ENCODE results near the gene TMC1.

Gene TMC1

GRCh38 chr9:72812559-72813111, 291.2 kb downstream of the TMC1 start:
- no peak overlapping the region for H3K4me3 ChIP-seq (ENCODE audit: low read depth, low read length)
- no peak for DNase-seq (ENCODE audit: low read depth)
- TF ChIP-seq CTCF (IDR thresholded peaks at IDR 0.05; ENCODE audit: low read depth, low read length, missing control alignments): no peak
- in situ Hi-C loops (cut with HindIII; ENCODE audit: low sequenced_read_pairs): no loop called here

DNA sequence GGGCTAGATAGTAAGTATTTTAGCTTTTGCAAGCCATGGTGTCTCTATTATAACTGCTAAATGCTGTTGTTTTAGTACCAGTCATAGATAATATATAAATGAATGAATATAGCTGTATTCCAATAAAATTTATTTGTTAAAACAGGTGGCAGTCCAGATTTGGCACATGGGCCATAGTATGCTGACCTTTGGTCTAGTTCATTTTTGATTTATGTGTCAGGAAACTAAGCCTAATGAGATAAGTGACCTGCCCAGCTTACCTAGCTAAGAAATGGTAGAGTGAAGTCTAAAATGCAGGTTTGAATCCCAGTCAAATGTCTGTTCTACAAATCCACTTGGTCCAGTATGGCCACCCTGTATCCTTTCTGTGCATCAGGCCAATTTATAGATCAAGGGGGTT, 292.1 kb downstream of the TMC1 start:
- DNase-seq (ENCODE audit: low read depth): no peak
- TF ChIP-seq CTCF (IDR thresholded peaks at IDR 0.05; ENCODE audit: low read depth, low read length, missing control alignments): no peak
- no peak overlapping the region for H3K4me3 ChIP-seq (ENCODE audit: low read depth, low read length)
- in situ Hi-C loops (cut with HindIII; ENCODE audit: low sequenced_read_pairs): no loop called here

- no peak for TF ChIP-seq CTCF (IDR thresholded peaks at IDR 0.05; ENCODE audit: low read depth, low read length, missing control alignments)
- no peak for DNase-seq (ENCODE audit: low read depth)
- no peak overlapping the region for H3K4me3 ChIP-seq (ENCODE audit: low read depth, low read length)
- in situ Hi-C loops (cut with HindIII; ENCODE audit: low sequenced_read_pairs): no loop called here
Observed at GRCh38 chr9:72814083-72814597, 292.7 kb downstream of the TMC1 start.

- no peak overlapping the region for H3K4me3 ChIP-seq (ENCODE audit: low read depth, low read length)
- TF ChIP-seq CTCF (IDR thresholded peaks at IDR 0.05; ENCODE audit: low read depth, low read length, missing control alignments): no peak
- in situ Hi-C loops (cut with HindIII; ENCODE audit: low sequenced_read_pairs): loop anchor here (5.0 kb wide), 2 partner anchors 59 to 544 kb away; no protein-coding TSS in a partner anchor
- DNase-seq (ENCODE audit: low read depth): no peak
Observed at GRCh38 chr9:72816666-72817065, 295.3 kb downstream of the TMC1 start.

- DNase-seq (ENCODE audit: low read depth): no peak
- TF ChIP-seq CTCF (IDR thresholded peaks at IDR 0.05; ENCODE audit: low read depth, low read length, missing control alignments): no peak
- H3K4me3 ChIP-seq (ENCODE audit: low read depth, low read length): no peak overlapping the region
- in situ Hi-C loops (cut with HindIII; ENCODE audit: low sequenced_read_pairs): loop anchor here (5.0 kb wide), 2 partner anchors 60 to 545 kb away; no protein-coding TSS in a partner anchor
Observed at GRCh38 chr9:72817413-72817812, 296.0 kb downstream of the TMC1 start.

- TF ChIP-seq CTCF (IDR thresholded peaks at IDR 0.05; ENCODE audit: low read depth, low read length, missing control alignments): no peak
- H3K4me3 ChIP-seq (ENCODE audit: low read depth, low read length): no peak overlapping the region
- no peak for DNase-seq (ENCODE audit: low read depth)
- in situ Hi-C loops (cut with HindIII; ENCODE audit: low sequenced_read_pairs): loop anchor here (5.0 kb wide), 2 partner anchors 61 to 546 kb away; no protein-coding TSS in a partner anchor
Observed at GRCh38 chr9:72818385-72818784, 297.0 kb downstream of the TMC1 start.
